Endothelial cell of umbilical vein (primary cell): ENCODE data around the gene IL20. TPM values are rescaled to one million over a fixed set of nuclear protein-coding genes. Genes with fewer than 3 reads are reported as not detected.

Experiments used
- BruUV-seq: library from RNA; stranded (reverse); fragments of 400-500 nt; replicated peaks from 2 replicates; lab custom pipeline; 2021; lab: Mats Ljungman, UMichigan
- CTCF ChIA-PET: fragments of 300-600, 350-600 bp; sonication (Branson Sonifier 250); formaldehyde crosslinking; loops from one replicate; lab custom pipeline; 2021; ENCODE audit warnings: antibody characterized with exemption, inconsistent platforms; lab: Charles Lee
- POLR2A ChIA-PET: fragments of 300-600, 350-600 bp; sonication (Branson Sonifier 250); formaldehyde crosslinking; loops from one replicate; lab custom pipeline; 2021; ENCODE audit warnings: antibody characterized with exemption, inconsistent platforms; lab: Charles Lee
- DNase-seq: peaks from one replicate; pipeline ENCODE4 v3.0.0-alpha.2; 2011; ENCODE audit warnings: low read depth, low spot score
- FAIRE-seq: peaks from 2 replicates; lab custom pipeline; 2011; peaks lifted over from hg19 to GRCh38; lab: Jason Lieb, UNC
- H2AFZ ChIP-seq: 2 replicates; pipeline ENCODE4 v1.6.0; 2012; ENCODE audit warnings: low read depth, low read length, control low read depth, inconsistent platforms
- H3K27ac ChIP-seq: 2 replicates; pipeline ENCODE4 v1.5.1; 2011; ENCODE audit warnings: low read depth, mild to moderate bottlenecking, control low read depth, low read length, moderate library complexity; ENCODE audit not compliant: insufficient read depth
- H3K27me3 ChIP-seq, 2 experiments: 2 replicates each; pipeline versions ENCODE4 v1.6.0 to v1.6.1; 2011; ENCODE audit warnings: low read length in 2 of 2, mixed read lengths in 1 of 2; ENCODE audit not compliant: control insufficient read depth in 2 of 2, insufficient read depth in 2 of 2
- H3K36me3 ChIP-seq, 2 experiments: 2 replicates in 1 of 2; 3 replicates in 1 of 2; pipeline ENCODE4 v1.5.1; 2011; ENCODE audit warnings: low read length in 2 of 2, mild to moderate bottlenecking in 1 of 2, moderate library complexity in 1 of 2; ENCODE audit not compliant: control insufficient read depth in 2 of 2, insufficient read depth in 2 of 2; ENCODE audit errors: extremely low read depth in 1 of 2
- H3K4me1 ChIP-seq: 3 replicates; pipeline ENCODE4 v1.5.1; 2011; ENCODE audit warnings: mild to moderate bottlenecking, low read length; ENCODE audit not compliant: control insufficient read depth, insufficient read depth; ENCODE audit errors: extremely low read depth
- H3K4me2 ChIP-seq: 2 replicates; pipeline ENCODE4 v1.6.1; 2011; ENCODE audit warnings: low read length, control low read depth, mixed read lengths; ENCODE audit not compliant: insufficient read depth
- H3K4me3 ChIP-seq, 3 experiments: fragments of 200-600 bp in 1 of 3; sonication (generic), shearing (Covaris generic) in 1 of 3; replicated peaks in 1 of 3; 2 replicates each; pipeline ENCODE4 v1.5.1; 2011 to 2016; ENCODE audit warnings: control low read depth in 3 of 3, low read length in 3 of 3, mild to moderate bottlenecking in 2 of 3, inconsistent platforms in 1 of 3, low read depth in 1 of 3, moderate library complexity in 1 of 3; ENCODE audit not compliant: insufficient read depth in 1 of 3
- H3K79me2 ChIP-seq: 2 replicates; pipeline ENCODE4 v1.6.0; 2012; ENCODE audit warnings: low read length, inconsistent platforms; ENCODE audit not compliant: control insufficient read depth, insufficient read depth
- H3K9ac ChIP-seq: replicated peaks from 2 replicates; pipeline ENCODE3; 2011; ENCODE audit warnings: low read length, control low read depth; ENCODE audit not compliant: insufficient read depth; ENCODE audit errors: extremely low read depth
- H3K9me1 ChIP-seq: replicated peaks from 3 replicates; pipeline ENCODE4 v1.6.0; 2011; ENCODE audit warnings: mild to moderate bottlenecking, low read length; ENCODE audit not compliant: control insufficient read depth, insufficient read depth; ENCODE audit errors: extremely low read depth
- H3K9me3 ChIP-seq: replicated peaks from 2 replicates; pipeline ENCODE4 v1.5.1; 2012; ENCODE audit warnings: low read length, inconsistent platforms; ENCODE audit not compliant: control insufficient read depth, insufficient read depth
- H4K20me1 ChIP-seq: replicated peaks from 2 replicates; pipeline ENCODE3; 2011; ENCODE audit warnings: mild to moderate bottlenecking, low read length; ENCODE audit not compliant: control insufficient read depth, insufficient read depth; ENCODE audit errors: extremely low read depth
- CTCF ChIP-seq, 2 donors: IDR thresholded peaks; 1 replicate in 1 of 2; 2 replicates in 1 of 2; pipeline ENCODE4 v1.5.1; 2011; ENCODE audit warnings: low read length in 2 of 2, mild to moderate bottlenecking in 2 of 2, moderate library complexity in 2 of 2, control low read depth in 1 of 2, inconsistent platforms in 1 of 2, low read depth in 1 of 2; ENCODE audit not compliant: insufficient read depth in 1 of 2; ENCODE audit errors: extremely low read depth in 1 of 2
- EZH2 ChIP-seq: IDR thresholded peaks from 2 replicates; pipeline ENCODE4 v1.6.1; 2012; ENCODE audit warnings: borderline replicate concordance, low read depth, mild to moderate bottlenecking, moderate library complexity, low read length, inconsistent platforms; ENCODE audit not compliant: severe bottlenecking
- FOS ChIP-seq: IDR thresholded peaks from 2 replicates; pipeline ENCODE4 v1.6.1; 2011; ENCODE audit warnings: mild to moderate bottlenecking, low read length, moderate library complexity, borderline replicate concordance; ENCODE audit not compliant: insufficient read depth
- GATA2 ChIP-seq: IDR thresholded peaks from 2 replicates; pipeline ENCODE4 v1.7.0; 2011; ENCODE audit warnings: low read depth, mild to moderate bottlenecking, moderate library complexity, mixed read lengths, low read length; ENCODE audit not compliant: insufficient read length, insufficient read depth
- MAX ChIP-seq: IDR thresholded peaks from 2 replicates; pipeline ENCODE4 v1.6.1; 2011; ENCODE audit not compliant: insufficient read depth, insufficient read length
- dilution Hi-C: fragments of 300-500 bp; cut with MboI; formaldehyde crosslinking; loops from one replicate; pipeline ENCODE4 v1.15.0; 2019; ENCODE audit warnings: low sequenced_read_pairs; ENCODE audit not compliant: extremely low pct_ligation_motif_present
- intact Hi-C: fragments of 100-400 bp; cut with micrococcal nuclease; formaldehyde crosslinking; loops from one replicate; pipeline ENCODE4 v1.10.0; 2022
- polyA plus RNA-seq, 4 experiments: library from polyadenylated mRNA; depleted of rRNA in 3 of 4; stranded (reverse) in 3 of 4; unstranded in 1 of 4; fragments of >200 nt; gene quantifications; 2 replicates each; pipeline versions ENCODE4 v1.2.1 to v1.2.3, GENCODE V29; 2011 to 2012; ENCODE audit warnings: missing spikeins in 1 of 4
- total RNA-seq: library from RNA; stranded (reverse); gene quantifications from 2 replicates; pipeline ENCODE4 v1.2.3, GENCODE V29; 2021

The IL20 gene
- total and polyA plus RNA-seq, 2 donors (not counting 3 experiments of a cell fraction or from before 2014, with no cell fraction given), result not detected

GRCh38 chr1:206883160-206883559 lies 17.7 kb downstream of the IL20 start:
- Histone ChIP-seq H3K9ac (no peak overlapping the region), H3K9me3 (no peaks in the 10 kb centered on the region), H3K4me1 (no peaks in the 10 kb centered on the region), H2AFZ (no peak overlapping the region), H3K36me3 (no peaks in the 10 kb centered on the region), H3K27me3 (peaks cover 8% of the 10 kb centered on the region in 2 experiments), H4K20me1 (no peaks in the 10 kb centered on the region), H3K4me3 (no peak overlapping the region), H3K4me2 (no peak overlapping the region), H3K27ac (no peak overlapping the region), H3K79me2 (no peaks in the 10 kb centered on the region), H3K9me1 (no peaks in the 10 kb centered on the region)
- POLR2A ChIA-PET, result no interaction called here
- intact Hi-C loops (no loop called here), dilution Hi-C loops (no loop called here)
- no peak for TF ChIP-seq GATA2
- no peak for TF ChIP-seq CTCF (IDR thresholded peaks at IDR 0.05; ENCODE audit: extremely low read depth in 1 of 2, insufficient read depth in 1 of 2, low read depth in 1 of 2, low read length in 2 of 2)
- TF ChIP-seq MAX, result no peak
- no peak for TF ChIP-seq FOS
- no peak for TF ChIP-seq EZH2
- BruUV-seq, result no TSS peak
- FAIRE-seq, result no peak
- DNase-seq, result no peak
- CTCF ChIA-PET, result interaction anchor here (1.2 to 2.2 kb wide), 3 partner anchors 11 to 135 kb away, joined by 3 to 9 read pairs (median 5); no protein-coding TSS in a partner anchor
